Esophagus squamous epithelium (tissue), 5 donors: ENCODE results near the gene DMRTB1. TPM values are rescaled to one million over a fixed set of nuclear protein-coding genes. Genes with fewer than 3 reads are reported as not detected.

Experiments
- DNase-seq: peaks from one replicate; lab custom pipeline; 2025; lab: John Stamatoyannopoulos, UW
- H3K27ac ChIP-seq, 4 donors: fragments of 200-600 bp; sonication (generic); one replicate each; pipeline ENCODE4 v1.5.1; 2016 to 2019; ENCODE audit warnings: mild to moderate bottlenecking in 1 of 4
- H3K27me3 ChIP-seq, 4 donors: fragments of 200-600 bp; sonication (generic); 1 replicate in 3 of 4; 2 replicates in 1 of 4; pipeline versions ENCODE4 v1.5.1 to v1.6.0; 2017 to 2021; ENCODE audit warnings: antibody characterized with exemption in 1 of 4
- H3K36me3 ChIP-seq, 3 donors: fragments of 200-600 bp; sonication (generic); one replicate each; pipeline ENCODE4 v1.5.1; 2016 to 2019
- H3K4me1 ChIP-seq, 3 donors: fragments of 200-600 bp; sonication (generic); one replicate each; pipeline ENCODE4 v1.5.1; 2017 to 2019
- H3K4me3 ChIP-seq, 4 donors: fragments of 200-600 bp; sonication (generic); 1 replicate in 3 of 4; 2 replicates in 1 of 4; pipeline ENCODE4 v1.5.1; 2016 to 2019; ENCODE audit warnings: mild to moderate bottlenecking in 2 of 4, moderate library complexity in 1 of 4
- H3K9me3 ChIP-seq, 3 donors: fragments of 200-600 bp; sonication (generic); one replicate each; pipeline ENCODE4 v1.5.1; 2016 to 2019
- POLR2A ChIP-seq, 4 donors: fragments of 450-650 bp; IDR thresholded peaks; one replicate each; pipeline ENCODE4 v1.6.1; 2017; ENCODE audit warnings: antibody characterized with exemption in 4 of 4, mild to moderate bottlenecking in 4 of 4, moderate library complexity in 3 of 4
- WGBS, 2 donors: methylation state at CpG; one replicate each; pipeline ENCODE4 v1.1.5; 2018; 5-methylcytosine and 5-hydroxymethylcytosine counted together
- intact Hi-C: fragments of 100-400 bp; cut with DNase I; formaldehyde crosslinking; loops from one replicate; pipeline ENCODE4 v1.15.0; 2022
- total RNA-seq, 4 donors: library from RNA; depleted of rRNA; stranded (reverse); fragments of >200 nt; gene quantifications; one replicate each; pipeline ENCODE4 v1.1.0, GENCODE V29; 2016
- TF ChIP-seq, protein P1 (sequence below), 6 experiments: fragments of 450-650 bp in 4 of 6; fragments of 200-600 bp in 2 of 6; sonication (generic) in 2 of 6; IDR thresholded peaks; one replicate each; pipeline ENCODE4 v1.5.1; 2016 to 2019; ENCODE audit warnings: antibody characterized with exemption in 6 of 6, mild to moderate bottlenecking in 4 of 6, moderate library complexity in 4 of 6
- donor health status: DM: yes; HTN: yes; CAD: no.

Gene DMRTB1
- total RNA-seq, 4 donors from 2014 or later, result not detected

DNA sequence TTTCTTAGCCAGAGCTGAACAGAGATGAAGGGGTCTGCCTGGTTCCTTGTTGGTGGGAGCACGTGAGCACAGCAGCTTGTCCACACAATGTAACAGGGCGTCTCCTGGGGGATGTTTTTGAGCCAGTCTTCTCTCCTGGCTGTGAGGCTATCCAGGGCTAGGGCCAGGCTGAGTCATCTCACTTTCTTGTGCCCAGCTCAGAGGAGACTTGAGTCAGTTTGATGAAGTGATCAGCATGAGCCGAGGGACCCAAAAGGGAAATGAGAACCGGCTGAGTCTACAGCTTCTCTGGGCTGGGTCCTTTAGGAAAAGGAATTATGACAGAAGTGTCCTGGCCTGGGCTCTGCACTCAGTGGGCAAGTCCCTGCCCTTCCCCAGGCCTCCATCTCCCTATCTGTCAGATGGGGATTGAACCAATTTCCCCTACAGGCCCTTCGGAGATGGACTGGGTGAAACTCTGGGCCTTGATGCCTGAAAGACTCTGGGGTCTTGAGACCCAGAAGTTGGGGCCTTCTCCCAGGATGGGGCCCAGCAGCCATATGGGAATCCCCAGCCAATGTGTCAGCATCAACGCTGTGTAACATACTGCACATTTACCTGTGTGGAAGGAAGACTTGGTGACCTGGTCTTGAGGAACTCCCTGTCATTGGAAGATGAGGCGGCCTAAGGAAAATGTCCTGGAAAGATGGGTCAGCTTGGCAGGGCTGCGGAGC is 36.6 kb downstream of the DMRTB1 start:
- DNase-seq, result no peak
- no peaks in the 10 kb centered on the region for H3K9me3 ChIP-seq
- TF ChIP-seq, protein P1, sequence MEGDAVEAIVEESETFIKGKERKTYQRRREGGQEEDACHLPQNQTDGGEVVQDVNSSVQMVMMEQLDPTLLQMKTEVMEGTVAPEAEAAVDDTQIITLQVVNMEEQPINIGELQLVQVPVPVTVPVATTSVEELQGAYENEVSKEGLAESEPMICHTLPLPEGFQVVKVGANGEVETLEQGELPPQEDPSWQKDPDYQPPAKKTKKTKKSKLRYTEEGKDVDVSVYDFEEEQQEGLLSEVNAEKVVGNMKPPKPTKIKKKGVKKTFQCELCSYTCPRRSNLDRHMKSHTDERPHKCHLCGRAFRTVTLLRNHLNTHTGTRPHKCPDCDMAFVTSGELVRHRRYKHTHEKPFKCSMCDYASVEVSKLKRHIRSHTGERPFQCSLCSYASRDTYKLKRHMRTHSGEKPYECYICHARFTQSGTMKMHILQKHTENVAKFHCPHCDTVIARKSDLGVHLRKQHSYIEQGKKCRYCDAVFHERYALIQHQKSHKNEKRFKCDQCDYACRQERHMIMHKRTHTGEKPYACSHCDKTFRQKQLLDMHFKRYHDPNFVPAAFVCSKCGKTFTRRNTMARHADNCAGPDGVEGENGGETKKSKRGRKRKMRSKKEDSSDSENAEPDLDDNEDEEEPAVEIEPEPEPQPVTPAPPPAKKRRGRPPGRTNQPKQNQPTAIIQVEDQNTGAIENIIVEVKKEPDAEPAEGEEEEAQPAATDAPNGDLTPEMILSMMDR (IDR thresholded peaks at IDR 0.05), result no peak
- no peak for TF ChIP-seq POLR2A (IDR thresholded peaks at IDR 0.05)
- H3K4me1 ChIP-seq, result no peaks in the 10 kb centered on the region
- WGBS, 2 donors, result 78 to 89% methylated on average over 4 to 7 of the region's 8 CpGs
- peaks cover 0 to 39% (median 0%) of the 10 kb centered on the region in 4 donors for H3K27me3 ChIP-seq
- H3K36me3 ChIP-seq, result no peaks in the 10 kb centered on the region
- H3K4me3 ChIP-seq, result no peak overlapping the region
- intact Hi-C loops, result no loop called here
- H3K27ac ChIP-seq, result no peak overlapping the region

DNA sequence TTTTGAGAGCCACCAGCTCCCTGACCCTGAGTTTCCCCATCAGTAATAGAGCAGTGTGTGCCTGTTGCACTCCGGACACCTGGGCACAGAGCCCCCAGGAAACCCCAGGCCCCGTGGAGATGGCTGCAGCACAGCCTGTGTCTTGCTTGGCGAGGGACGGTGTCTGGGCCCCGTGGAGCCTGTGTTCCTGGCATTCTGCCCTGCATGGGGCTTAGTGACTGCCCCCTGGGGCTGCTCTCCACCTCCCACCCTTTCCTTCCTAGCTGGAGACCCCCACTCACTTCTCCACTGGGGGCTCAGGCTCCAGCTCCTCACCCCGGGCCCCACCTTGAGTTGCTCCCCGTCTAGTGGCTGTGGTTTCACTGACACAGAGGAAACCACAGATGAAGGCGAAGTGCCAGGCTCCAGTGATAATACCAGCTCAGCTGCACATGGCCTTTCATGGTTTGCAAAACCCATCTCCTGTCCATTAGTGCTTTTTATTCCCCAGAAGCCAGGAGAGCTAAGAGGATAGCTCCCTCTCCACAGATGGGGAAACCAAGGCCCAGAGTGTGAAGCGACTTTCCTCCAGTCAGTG is 39.4 kb downstream of the DMRTB1 start:
- intact Hi-C loops, result no loop called here
- Histone ChIP-seq H3K36me3 (no peaks in the 10 kb centered on the region), H3K27me3 (peaks cover 0 to 41% (median 0%) of the 10 kb centered on the region in 4 donors), H3K27ac (no peak overlapping the region), H3K4me1 (no peaks in the 10 kb centered on the region), H3K4me3 (no peak overlapping the region), H3K9me3 (no peaks in the 10 kb centered on the region)
- no peak for DNase-seq
- no peak for TF ChIP-seq POLR2A (IDR thresholded peaks at IDR 0.05)
- TF ChIP-seq, protein P1 (IDR thresholded peaks at IDR 0.05), result no peak
- WGBS, 2 donors, result 48 to 52% methylated on average over 3 to 6 of the region's 9 CpGs

GRCh38 chr1:53499257-53500203 is 40.3 kb downstream of the DMRTB1 start:
- Histone ChIP-seq H3K9me3 (no peaks in the 10 kb centered on the region), H3K27me3 (peaks cover 0 to 41% (median 0%) of the 10 kb centered on the region in 4 donors), H3K36me3 (no peaks in the 10 kb centered on the region), H3K4me3 (no peak overlapping the region), H3K4me1 (no peaks in the 10 kb centered on the region), H3K27ac (no peak overlapping the region)
- TF ChIP-seq, protein P1 (IDR thresholded peaks at IDR 0.05), result no peak
- no peak for TF ChIP-seq POLR2A (IDR thresholded peaks at IDR 0.05)
- no peak for DNase-seq
- intact Hi-C loops, result no loop called here
- 74 to 75% methylated on average over 7 to 10 of the region's 20 CpGs for WGBS, 2 donors

DNA sequence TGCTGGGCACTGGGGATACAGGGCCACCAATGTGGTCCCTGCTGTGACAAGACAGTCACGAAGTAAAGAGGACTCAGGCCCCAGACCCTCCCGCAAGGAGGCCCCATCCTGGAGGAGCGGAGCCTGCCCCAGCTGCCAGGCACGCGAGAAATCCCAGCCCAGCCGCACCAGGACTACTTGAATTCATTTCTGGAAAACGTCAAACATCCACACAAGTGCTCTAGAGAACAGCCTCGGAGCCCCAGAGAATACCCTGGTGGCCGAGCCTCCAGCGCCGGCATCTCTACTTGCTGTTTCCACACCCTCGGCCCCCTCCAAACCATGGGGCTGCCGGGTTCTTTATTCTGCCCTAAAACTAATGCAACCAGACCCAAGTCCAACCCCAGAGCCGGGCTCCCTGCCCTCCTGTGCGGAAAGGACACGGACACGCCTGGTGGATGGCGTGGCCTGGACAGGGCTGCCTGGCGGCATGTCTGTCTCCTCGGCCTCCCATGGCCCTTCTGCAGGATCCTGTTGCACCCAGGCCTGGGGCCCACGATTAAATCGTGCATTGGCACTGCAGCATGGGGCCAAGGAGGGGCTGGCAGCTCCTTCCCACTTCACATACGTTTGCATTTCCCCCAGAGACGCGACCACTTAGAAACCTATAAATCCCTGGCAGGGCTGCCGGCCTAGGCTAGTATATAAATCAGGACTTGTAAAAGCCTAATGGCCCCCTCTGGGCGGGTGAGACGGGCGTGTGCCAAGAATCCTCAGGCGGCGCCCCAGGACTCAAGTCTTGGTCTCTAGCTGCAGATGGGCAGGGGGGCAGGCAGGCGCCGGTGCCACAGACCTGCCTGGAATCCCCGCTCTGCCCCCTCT is 41.2 kb downstream of the DMRTB1 start:
- peaks cover 0 to 41% (median 0%) of the 10 kb centered on the region in 4 donors for H3K27me3 ChIP-seq
- H3K36me3 ChIP-seq, result no peaks in the 10 kb centered on the region
- no peak overlapping the region for H3K4me3 ChIP-seq
- no peaks in the 10 kb centered on the region for H3K4me1 ChIP-seq
- no peak for DNase-seq
- TF ChIP-seq, protein P1 (IDR thresholded peaks at IDR 0.05), result no peak
- no peak for TF ChIP-seq POLR2A (IDR thresholded peaks at IDR 0.05)
- no peaks in the 10 kb centered on the region for H3K9me3 ChIP-seq
- H3K27ac ChIP-seq, result no peak overlapping the region
- intact Hi-C loops, result no loop called here
- 62 to 79% methylated on average over 4 to 10 of the region's 34 CpGs for WGBS, 2 donors
